ENCODE data around the gene SETDB1.

DNA sequence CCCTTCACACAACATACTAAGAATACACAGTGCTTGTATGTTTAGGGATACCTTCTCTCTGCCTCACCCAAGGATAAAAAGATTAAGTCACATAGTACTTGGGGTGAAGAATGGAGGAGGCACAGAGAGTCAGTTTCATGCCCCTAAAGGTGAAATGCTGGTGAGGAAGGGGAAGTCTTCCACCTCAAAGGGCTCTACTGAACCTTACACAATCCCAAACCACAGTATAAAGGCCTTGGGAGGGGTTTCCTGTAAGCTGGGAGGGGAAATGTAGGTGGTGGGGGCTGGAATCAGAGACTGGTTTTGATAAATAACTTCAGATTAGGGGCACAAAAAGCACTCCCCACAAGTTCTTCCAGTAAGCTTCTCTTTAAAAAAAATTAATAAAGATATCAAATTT lies 77.0 kb downstream of the SETDB1 start:
- TF ChIP-seq CTCF (conservative IDR thresholded peaks at IDR 0.05; ENCODE audit: low read length) (no peak), EZH2phosphoT487 (IDR thresholded peaks at IDR 0.05; ENCODE audit: borderline replicate concordance) (no peak)

Data from Loucy (cell line).